ENCODE measurements around the gene CKS1B. TPM values are rescaled to one million over a fixed set of nuclear protein-coding genes. Genes with fewer than 3 reads are reported as not detected.

The CKS1B gene
- total and polyA plus RNA-seq, 9 donors, result 57.1 to 84.9 (median 69.9) TPM

DNA sequence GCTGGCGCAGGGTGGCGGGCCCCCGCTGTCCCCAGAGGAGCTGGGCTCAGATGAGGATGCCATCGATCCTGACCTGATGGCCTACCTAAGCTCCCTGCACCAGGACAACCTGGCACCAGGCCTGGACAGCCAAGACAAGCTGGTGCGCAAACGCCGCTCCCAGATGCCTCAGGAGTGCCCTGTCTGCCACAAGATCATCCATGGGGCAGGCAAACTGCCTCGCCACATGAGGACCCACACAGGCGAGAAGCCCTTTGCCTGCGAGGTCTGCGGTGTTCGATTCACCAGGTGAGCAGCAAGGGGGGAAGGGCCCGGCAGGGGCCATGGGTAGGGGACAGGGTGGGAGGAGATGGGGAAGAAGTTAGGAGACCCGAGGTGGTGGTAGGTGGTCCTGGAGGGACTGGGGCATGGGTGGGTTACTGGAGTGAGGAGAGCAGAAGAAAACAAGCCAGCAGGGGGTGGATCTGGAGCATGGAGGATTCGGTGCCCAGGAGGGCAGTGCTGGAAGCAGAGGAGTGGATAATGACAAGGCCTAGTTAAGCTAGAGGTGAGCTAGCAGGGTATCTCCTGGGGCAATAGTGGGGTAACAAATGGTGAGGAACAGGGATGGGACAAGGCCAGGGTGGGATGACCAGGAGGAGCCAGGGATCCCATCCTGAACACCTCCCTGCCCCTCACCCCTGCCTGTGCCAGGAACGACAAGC is 41.2 kb downstream of the CKS1B start:
- no peaks in the 10 kb centered on the region for H3K9me3 ChIP-seq (replicated peaks; ENCODE audit: control insufficient read depth, low read depth, low read length)
- no peak overlapping the region for H3K27ac ChIP-seq (ENCODE audit: low read length)
- peaks cover 8% of the 10 kb centered on the region for H3K36me3 ChIP-seq (ENCODE audit: control insufficient read depth, insufficient read depth, low read length)
- no peak for DNase-seq
- no peak overlapping the region for H3K4me3 ChIP-seq (ENCODE audit: low read length)
- no peaks in the 10 kb centered on the region for H3K27me3 ChIP-seq (ENCODE audit: control insufficient read depth, insufficient read depth, low read length)
- H3K4me1 ChIP-seq (ENCODE audit: control insufficient read depth, insufficient read depth, low read length), result peaks cover 26% of the 10 kb centered on the region
- WGBS (ENCODE audit: insufficient coverage), result 89% methylated on average over 12 of the region's 16 CpGs

- H3K9me3 ChIP-seq (replicated peaks; ENCODE audit: control insufficient read depth, low read depth, low read length), result no peaks in the 10 kb centered on the region
- H3K4me1 ChIP-seq (ENCODE audit: control insufficient read depth, insufficient read depth, low read length), result peaks cover 20% of the 10 kb centered on the region
- peaks cover 8% of the 10 kb centered on the region for H3K36me3 ChIP-seq (ENCODE audit: control insufficient read depth, insufficient read depth, low read length)
- no peak for DNase-seq
- H3K4me3 ChIP-seq (ENCODE audit: low read length), result no peak overlapping the region
- no peak overlapping the region for H3K27ac ChIP-seq (ENCODE audit: low read length)
- H3K27me3 ChIP-seq (ENCODE audit: control insufficient read depth, insufficient read depth, low read length), result no peaks in the 10 kb centered on the region
- WGBS (ENCODE audit: insufficient coverage), result 85% methylated on average over 21 of the region's 26 CpGs
These were observed 41.9 kb downstream of the CKS1B start for GRCh38 chr1:155016231-155016831.

DNA sequence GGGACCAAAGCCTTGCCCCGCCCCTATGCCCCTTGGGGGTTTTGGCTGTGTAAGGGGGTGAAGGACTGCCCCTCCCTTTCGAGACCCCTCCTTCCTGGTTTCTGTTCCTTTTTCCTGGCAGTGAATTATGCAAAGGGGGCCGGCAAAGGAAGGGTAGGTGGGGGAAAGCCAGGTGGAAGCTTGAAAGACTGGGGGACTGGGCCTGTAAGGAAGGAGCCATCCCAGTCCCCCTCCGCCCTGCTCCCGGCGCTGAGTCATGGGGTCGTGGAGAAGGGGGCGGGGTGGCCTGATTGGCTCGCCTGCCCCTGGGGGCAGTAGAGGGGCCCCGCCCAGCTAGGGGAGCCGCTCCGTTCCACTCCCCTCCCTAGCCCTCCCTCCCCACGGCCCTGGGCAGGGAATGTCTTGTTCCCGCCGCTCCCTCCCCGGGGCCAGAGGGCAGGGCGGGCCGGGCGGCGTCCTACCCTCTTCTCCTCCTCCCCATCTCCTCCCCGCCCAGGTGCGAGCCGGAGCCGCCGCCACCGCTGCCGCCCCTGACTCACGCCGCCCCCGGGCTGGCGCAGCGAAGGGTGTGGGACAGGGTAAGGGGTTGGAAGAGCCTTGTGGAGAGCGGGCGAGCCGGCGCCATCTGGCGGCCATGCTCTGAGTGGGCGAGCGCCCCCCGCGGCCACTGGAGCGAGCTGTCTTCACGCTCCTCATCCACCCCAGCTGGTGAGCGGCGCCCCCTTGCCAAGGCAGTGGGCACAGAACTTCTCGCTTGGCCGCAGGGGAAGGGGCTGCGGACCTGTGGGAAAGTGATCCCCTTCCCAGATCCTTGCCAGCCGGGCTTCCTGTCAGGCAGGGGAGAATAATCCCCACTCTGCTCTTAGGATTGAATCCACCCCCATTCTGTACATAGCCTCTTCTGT is 42.8 kb downstream of the CKS1B start:
- no peaks in the 10 kb centered on the region for H3K27me3 ChIP-seq (ENCODE audit: control insufficient read depth, insufficient read depth, low read length)
- no peaks in the 10 kb centered on the region for H3K9me3 ChIP-seq (replicated peaks; ENCODE audit: control insufficient read depth, low read depth, low read length)
- peak overlapping the region; percentile 74 for H3K27ac ChIP-seq (ENCODE audit: low read length)
- WGBS (ENCODE audit: insufficient coverage), result 3% methylated on average over 11 of the region's 49 CpGs
- peak overlapping the region; percentile 47 for H3K4me3 ChIP-seq (ENCODE audit: low read length)
- DNase-seq, result peak; percentile 94
- H3K4me1 ChIP-seq (ENCODE audit: control insufficient read depth, insufficient read depth, low read length), result peaks cover 16% of the 10 kb centered on the region
- peaks cover 8% of the 10 kb centered on the region for H3K36me3 ChIP-seq (ENCODE audit: control insufficient read depth, insufficient read depth, low read length)

- DNase-seq, result no peak
- H3K4me1 ChIP-seq (ENCODE audit: control insufficient read depth, insufficient read depth, low read length), result peaks cover 15% of the 10 kb centered on the region
- H3K4me3 ChIP-seq (ENCODE audit: low read length), result peak overlapping the region; percentile 47
- no peaks in the 10 kb centered on the region for H3K9me3 ChIP-seq (replicated peaks; ENCODE audit: control insufficient read depth, low read depth, low read length)
- H3K27me3 ChIP-seq (ENCODE audit: control insufficient read depth, insufficient read depth, low read length), result no peaks in the 10 kb centered on the region
- no peak overlapping the region for H3K27ac ChIP-seq (ENCODE audit: low read length)
- WGBS (ENCODE audit: insufficient coverage), result no CpG with 5 or more reads among the region's 6 CpGs
- H3K36me3 ChIP-seq (ENCODE audit: control insufficient read depth, insufficient read depth, low read length), result peaks cover 8% of the 10 kb centered on the region
These were observed 43.5 kb downstream of the CKS1B start for GRCh38 chr1:155017946-155018316.

DNA sequence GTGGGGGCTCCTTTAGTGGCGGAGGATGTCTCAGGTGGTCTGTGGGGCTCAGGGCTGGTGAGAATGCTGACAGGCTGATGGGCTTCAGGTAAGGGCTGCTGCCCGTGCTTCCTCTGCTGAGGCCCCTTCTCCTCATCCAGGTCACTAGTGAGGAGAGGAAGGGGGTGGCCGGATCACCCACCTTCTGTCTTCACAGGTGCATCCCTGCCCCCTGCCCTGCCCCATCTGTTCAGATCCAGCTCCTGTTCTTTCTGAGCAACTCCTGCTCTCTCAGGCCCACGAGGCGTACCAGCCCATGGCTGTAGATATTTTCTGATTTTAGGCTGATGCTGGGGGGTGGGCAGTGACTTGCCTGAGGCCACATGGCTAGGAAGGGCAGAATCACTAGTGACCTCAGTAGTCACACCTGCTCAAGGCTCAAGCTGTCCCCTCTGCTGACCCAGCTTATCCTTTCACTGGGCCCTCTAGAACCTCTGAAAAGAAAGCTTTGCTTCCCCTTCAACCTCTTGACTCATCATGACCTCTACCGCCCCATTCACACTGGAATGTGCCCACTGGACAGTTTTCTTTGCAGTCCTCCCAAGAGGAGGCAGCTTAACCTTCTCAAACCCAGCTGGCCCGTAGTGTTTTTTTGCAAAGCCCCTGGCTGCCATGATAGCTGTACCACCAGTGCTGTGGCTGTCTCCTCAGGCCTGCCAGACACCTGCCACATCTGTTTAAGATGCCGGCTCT is 44.3 kb downstream of the CKS1B start:
- Histone ChIP-seq H3K36me3 (ENCODE audit: control insufficient read depth, insufficient read depth, low read length) (peaks cover 8% of the 10 kb centered on the region), H3K27me3 (ENCODE audit: control insufficient read depth, insufficient read depth, low read length) (no peaks in the 10 kb centered on the region), H3K27ac (ENCODE audit: low read length) (no peak overlapping the region), H3K4me3 (ENCODE audit: low read length) (no peak overlapping the region), H3K4me1 (ENCODE audit: control insufficient read depth, insufficient read depth, low read length) (peaks cover 11% of the 10 kb centered on the region), H3K9me3 (replicated peaks; ENCODE audit: control insufficient read depth, low read depth, low read length) (no peaks in the 10 kb centered on the region)
- DNase-seq, result no peak
- WGBS (ENCODE audit: insufficient coverage), result 47% methylated on average over 3 of the region's 8 CpGs

DNA sequence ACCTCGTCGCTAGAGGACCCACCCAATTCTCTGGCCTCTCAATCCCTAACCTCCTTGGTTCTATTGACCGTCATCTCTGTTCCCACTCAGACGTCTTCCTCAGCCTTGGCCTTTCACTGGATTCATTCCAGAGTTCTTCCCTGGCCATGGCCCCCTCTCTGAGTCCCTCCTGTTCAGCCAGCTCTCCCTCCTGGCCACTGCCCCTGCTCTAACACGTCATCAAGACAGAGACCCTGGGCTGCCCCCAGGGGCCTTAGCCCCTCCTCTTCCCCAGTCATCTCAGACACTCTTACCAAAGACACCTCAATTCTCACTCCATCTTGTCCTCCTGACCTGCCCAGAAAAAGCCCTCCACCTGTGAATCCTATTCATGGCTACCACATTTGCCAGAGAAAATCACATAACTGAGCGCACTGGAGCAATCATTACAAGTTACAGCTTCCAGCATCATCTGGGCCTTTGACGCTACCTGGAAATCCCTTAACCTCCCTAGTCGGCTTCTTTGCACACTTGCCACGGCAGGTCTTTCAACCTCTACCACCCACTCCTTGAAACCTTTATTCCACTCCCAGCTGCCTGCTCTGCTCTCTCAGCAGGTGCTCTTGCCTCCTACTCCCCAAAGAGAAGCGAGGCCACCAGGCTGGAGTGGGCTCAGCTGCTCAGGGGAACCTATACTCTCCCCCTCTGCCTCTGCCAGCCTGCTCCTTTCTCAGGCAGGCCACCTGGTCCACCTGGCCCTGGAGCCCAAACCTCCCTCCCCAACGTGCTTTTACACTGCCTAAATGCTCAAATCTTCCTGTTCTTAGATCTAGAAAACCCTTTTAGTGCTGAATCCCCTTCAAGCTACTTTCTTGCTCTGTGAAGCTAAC is 45.1 kb downstream of the CKS1B start:
- peaks cover 11% of the 10 kb centered on the region for H3K4me1 ChIP-seq (ENCODE audit: control insufficient read depth, insufficient read depth, low read length)
- no peak overlapping the region for H3K4me3 ChIP-seq (ENCODE audit: low read length)
- no peaks in the 10 kb centered on the region for H3K9me3 ChIP-seq (replicated peaks; ENCODE audit: control insufficient read depth, low read depth, low read length)
- no peaks in the 10 kb centered on the region for H3K27me3 ChIP-seq (ENCODE audit: control insufficient read depth, insufficient read depth, low read length)
- WGBS (ENCODE audit: insufficient coverage), result 57% methylated on average over 11 of the region's 11 CpGs
- no peak overlapping the region for H3K27ac ChIP-seq (ENCODE audit: low read length)
- peaks cover 4% of the 10 kb centered on the region for H3K36me3 ChIP-seq (ENCODE audit: control insufficient read depth, insufficient read depth, low read length)
- no peak for DNase-seq

- H3K36me3 ChIP-seq (ENCODE audit: control insufficient read depth, insufficient read depth, low read length), result no peaks in the 10 kb centered on the region
- no peaks in the 10 kb centered on the region for H3K27me3 ChIP-seq (ENCODE audit: control insufficient read depth, insufficient read depth, low read length)
- H3K4me1 ChIP-seq (ENCODE audit: control insufficient read depth, insufficient read depth, low read length), result peaks cover 5% of the 10 kb centered on the region
- no peak for DNase-seq
- no peak overlapping the region for H3K27ac ChIP-seq (ENCODE audit: low read length)
- H3K9me3 ChIP-seq (replicated peaks; ENCODE audit: control insufficient read depth, low read depth, low read length), result no peaks in the 10 kb centered on the region
- WGBS (ENCODE audit: insufficient coverage), result 81% methylated on average over 5 of the region's 8 CpGs
- no peak overlapping the region for H3K4me3 ChIP-seq (ENCODE audit: low read length)
These were observed 47.9 kb downstream of the CKS1B start for GRCh38 chr1:155022136-155022926.

GRCh38 chr1:155022927-155023236 is 48.4 kb downstream of the CKS1B start:
- Histone ChIP-seq H3K27me3 (ENCODE audit: control insufficient read depth, insufficient read depth, low read length) (no peaks in the 10 kb centered on the region), H3K27ac (ENCODE audit: low read length) (no peak overlapping the region), H3K9me3 (replicated peaks; ENCODE audit: control insufficient read depth, low read depth, low read length) (no peaks in the 10 kb centered on the region), H3K4me1 (ENCODE audit: control insufficient read depth, insufficient read depth, low read length) (peaks cover 2% of the 10 kb centered on the region), H3K36me3 (ENCODE audit: control insufficient read depth, insufficient read depth, low read length) (no peaks in the 10 kb centered on the region), H3K4me3 (ENCODE audit: low read length) (no peak overlapping the region)
- 70% methylated on average over 4 of the region's 4 CpGs for WGBS (ENCODE audit: insufficient coverage)
- no peak for DNase-seq

- no peaks in the 10 kb centered on the region for H3K9me3 ChIP-seq (replicated peaks; ENCODE audit: control insufficient read depth, low read depth, low read length)
- no peaks in the 10 kb centered on the region for H3K4me1 ChIP-seq (ENCODE audit: control insufficient read depth, insufficient read depth, low read length)
- DNase-seq, result no peak
- H3K4me3 ChIP-seq (ENCODE audit: low read length), result no peak overlapping the region
- 63% methylated on average over 4 of the region's 5 CpGs for WGBS (ENCODE audit: insufficient coverage)
- no peaks in the 10 kb centered on the region for H3K36me3 ChIP-seq (ENCODE audit: control insufficient read depth, insufficient read depth, low read length)
- no peaks in the 10 kb centered on the region for H3K27me3 ChIP-seq (ENCODE audit: control insufficient read depth, insufficient read depth, low read length)
- H3K27ac ChIP-seq (ENCODE audit: low read length), result no peak overlapping the region
These were observed 49.1 kb downstream of the CKS1B start for GRCh38 chr1:155023627-155024026.
